ENCODE results near the gene CST4. TPM values are rescaled to one million over a fixed set of nuclear protein-coding genes. Genes with fewer than 3 reads are reported as not detected.

CST4 gene
- total RNA-seq, 1 donor from 2014 or later, result not detected

- no peak overlapping the region for H2AFZ ChIP-seq (replicated peaks)
- H3K4me1 Mint-ChIP-seq, result no peaks in the 10 kb centered on the region
- H3K4me3 ChIP-seq, result no peak overlapping the region
- no peaks in the 10 kb centered on the region for H4K20me1 ChIP-seq (ENCODE audit: low read depth)
- no peak overlapping the region for H3K9ac ChIP-seq
- no peak overlapping the region for H3K4me3 Mint-ChIP-seq
- no peaks in the 10 kb centered on the region for H3K36me3 ChIP-seq
- no peak overlapping the region for H3K4me2 ChIP-seq
- no peaks in the 10 kb centered on the region for H3K79me2 ChIP-seq (ENCODE audit: low read depth)
- H3F3A ChIP-seq (ENCODE audit: low read depth), result no peaks in the 10 kb centered on the region
- no peaks in the 10 kb centered on the region for H3K27me3 ChIP-seq
- H3K9me3 ChIP-seq (ENCODE audit: low read depth), result no peaks in the 10 kb centered on the region
- no peak overlapping the region for H3K27ac ChIP-seq
- H3K4me1 ChIP-seq, result no peaks in the 10 kb centered on the region
- peaks cover 2% of the 10 kb centered on the region for H3K27me3 Mint-ChIP-seq (ENCODE audit: insufficient read depth, low read depth)
- DNase-seq (ENCODE audit: low spot score), result no peak
- H3K9me3 Mint-ChIP-seq, result no peaks in the 10 kb centered on the region
- no peaks in the 10 kb centered on the region for H3K36me3 Mint-ChIP-seq
- no peak overlapping the region for H3K27ac Mint-ChIP-seq
- TF ChIP-seq EZH2phosphoT487 (IDR thresholded peaks at IDR 0.05) (no peak), CTCF (IDR thresholded peaks at IDR 0.05) (no peak), EZH2 (IDR thresholded peaks at IDR 0.05) (no peak)
Measured at GRCh38 chr20:23673209-23673608, 15.6 kb downstream of the CST4 start.

- Mint-ChIP-seq H3K9me3 (no peaks in the 10 kb centered on the region), H3K27ac (no peak overlapping the region), H3K4me1 (no peaks in the 10 kb centered on the region), H3K36me3 (no peaks in the 10 kb centered on the region), H3K4me3 (no peak overlapping the region), H3K27me3 (ENCODE audit: insufficient read depth, low read depth) (peaks cover 2% of the 10 kb centered on the region)
- no peaks in the 10 kb centered on the region for H4K20me1 ChIP-seq (ENCODE audit: low read depth)
- H3K9me3 ChIP-seq (ENCODE audit: low read depth), result no peaks in the 10 kb centered on the region
- H3K9ac ChIP-seq, result no peak overlapping the region
- H3K4me2 ChIP-seq, result no peak overlapping the region
- H3K36me3 ChIP-seq, result no peaks in the 10 kb centered on the region
- H3K27ac ChIP-seq, result no peak overlapping the region
- H3K4me3 ChIP-seq, result no peak overlapping the region
- H3K4me1 ChIP-seq, result no peaks in the 10 kb centered on the region
- H3K79me2 ChIP-seq (ENCODE audit: low read depth), result no peaks in the 10 kb centered on the region
- H2AFZ ChIP-seq (replicated peaks), result no peak overlapping the region
- H3K27me3 ChIP-seq, result no peaks in the 10 kb centered on the region
- no peak for DNase-seq (ENCODE audit: low spot score)
- TF ChIP-seq CTCF (IDR thresholded peaks at IDR 0.05), result no peak
- H3F3A ChIP-seq (ENCODE audit: low read depth), result no peaks in the 10 kb centered on the region
Measured at GRCh38 chr20:23672158-23672557, 16.7 kb downstream of the CST4 start.

- Histone ChIP-seq H3K9me3 (ENCODE audit: low read depth) (no peaks in the 10 kb centered on the region), H2AFZ (replicated peaks) (no peak overlapping the region), H3F3A (ENCODE audit: low read depth) (no peaks in the 10 kb centered on the region), H4K20me1 (ENCODE audit: low read depth) (no peaks in the 10 kb centered on the region), H3K4me2 (no peak overlapping the region), H3K4me1 (no peaks in the 10 kb centered on the region), H3K27ac (no peak overlapping the region), H3K36me3 (no peaks in the 10 kb centered on the region), H3K4me3 (no peak overlapping the region), H3K27me3 (no peaks in the 10 kb centered on the region), H3K79me2 (ENCODE audit: low read depth) (no peaks in the 10 kb centered on the region), H3K9ac (no peak overlapping the region)
- no peak for DNase-seq (ENCODE audit: low spot score)
- TF ChIP-seq EZH2phosphoT487 (IDR thresholded peaks at IDR 0.05) (no peak), EZH2 (IDR thresholded peaks at IDR 0.05) (no peak), CTCF (IDR thresholded peaks at IDR 0.05) (no peak)
- no peaks in the 10 kb centered on the region for H3K9me3 Mint-ChIP-seq
- peaks cover 2% of the 10 kb centered on the region for H3K27me3 Mint-ChIP-seq (ENCODE audit: insufficient read depth, low read depth)
- no peak overlapping the region for H3K27ac Mint-ChIP-seq
- no peak overlapping the region for H3K4me3 Mint-ChIP-seq
- no peaks in the 10 kb centered on the region for H3K36me3 Mint-ChIP-seq
- no peaks in the 10 kb centered on the region for H3K4me1 Mint-ChIP-seq
Measured at GRCh38 chr20:23671479-23671878, 17.4 kb downstream of the CST4 start.

- H3K4me1 Mint-ChIP-seq, result no peaks in the 10 kb centered on the region
- Histone ChIP-seq H3K79me2 (ENCODE audit: low read depth) (no peaks in the 10 kb centered on the region), H3K27ac (no peak overlapping the region), H4K20me1 (ENCODE audit: low read depth) (no peaks in the 10 kb centered on the region), H2AFZ (replicated peaks) (no peak overlapping the region), H3K4me3 (no peak overlapping the region), H3K9ac (no peak overlapping the region), H3K36me3 (no peaks in the 10 kb centered on the region), H3K4me2 (no peak overlapping the region), H3K9me3 (ENCODE audit: low read depth) (no peaks in the 10 kb centered on the region), H3K27me3 (no peaks in the 10 kb centered on the region), H3K4me1 (no peaks in the 10 kb centered on the region), H3F3A (ENCODE audit: low read depth) (no peaks in the 10 kb centered on the region)
- H3K4me3 Mint-ChIP-seq, result no peak overlapping the region
- no peaks in the 10 kb centered on the region for H3K36me3 Mint-ChIP-seq
- no peaks in the 10 kb centered on the region for H3K9me3 Mint-ChIP-seq
- TF ChIP-seq CTCF (IDR thresholded peaks at IDR 0.05), result no peak
- TF ChIP-seq EZH2 (IDR thresholded peaks at IDR 0.05), result no peak
- TF ChIP-seq EZH2phosphoT487 (IDR thresholded peaks at IDR 0.05), result no peak
- peaks cover 2% of the 10 kb centered on the region for H3K27me3 Mint-ChIP-seq (ENCODE audit: insufficient read depth, low read depth)
- no peak overlapping the region for H3K27ac Mint-ChIP-seq
- no peak for DNase-seq (ENCODE audit: low spot score)
Measured at GRCh38 chr20:23670361-23670760, 18.5 kb downstream of the CST4 start.

Measured in neural progenitor cell (in vitro differentiated cells).